Smooth muscle cell (in vitro differentiated cells): Measurements from ENCODE around the gene TP53AIP1. TPM values are rescaled to one million over a fixed set of nuclear protein-coding genes. Genes with fewer than 3 reads are reported as not detected.

Experiments
- DNase-seq: peaks from one replicate; lab custom pipeline; 2025; ENCODE audit not compliant: unreplicated experiment; lab: John Stamatoyannopoulos, UW
- H2AFZ ChIP-seq: fragments of 200-600 bp; sonication (generic); 2 replicates; pipeline ENCODE4 v1.6.0; 2016; ENCODE audit warnings: antibody characterized with exemption, low read depth, mild to moderate bottlenecking
- H3F3A ChIP-seq: fragments of 200-600 bp; sonication (generic); 2 replicates; pipeline ENCODE4 v1.6.0; 2017; ENCODE audit warnings: antibody characterized with exemption, low read depth
- H3K27ac ChIP-seq: fragments of 200-600 bp; sonication (generic); 2 replicates; pipeline ENCODE4 v1.5.1; 2016; ENCODE audit warnings: low read depth, mild to moderate bottlenecking
- H3K27me3 ChIP-seq: fragments of 200-600 bp; sonication (generic); 2 replicates; pipeline ENCODE4 v1.6.1; 2016; ENCODE audit warnings: low read depth, mild to moderate bottlenecking
- H3K36me3 ChIP-seq: fragments of 200-600 bp; sonication (generic); 2 replicates; pipeline ENCODE4 v1.5.1; 2016; ENCODE audit warnings: low read depth
- H3K4me1 ChIP-seq: fragments of 200-600 bp; sonication (generic); 2 replicates; pipeline ENCODE4 v1.5.1; 2016; ENCODE audit warnings: low read depth
- H3K4me2 ChIP-seq: fragments of 200-600 bp; sonication (generic); 2 replicates; pipeline ENCODE4 v1.6.0; 2016; ENCODE audit warnings: mild to moderate bottlenecking
- H3K4me3 ChIP-seq: fragments of 200-600 bp; sonication (generic); 2 replicates; pipeline ENCODE4 v1.5.1; 2016; ENCODE audit warnings: mild to moderate bottlenecking
- H3K79me2 ChIP-seq: fragments of 200-600 bp; sonication (generic); 2 replicates; pipeline ENCODE4 v1.6.0; 2016; ENCODE audit warnings: low read depth, mild to moderate bottlenecking
- H3K9ac ChIP-seq: fragments of 200-600 bp; sonication (generic); 2 replicates; pipeline ENCODE4 v1.6.0; 2016; ENCODE audit warnings: low read depth
- H3K9me3 ChIP-seq: fragments of 200-600 bp; sonication (generic); replicated peaks from 2 replicates; pipeline ENCODE4 v1.5.1; 2016; ENCODE audit warnings: low read depth
- H4K20me1 ChIP-seq: fragments of 200-600 bp; sonication (generic); 2 replicates; pipeline ENCODE4 v1.6.0; 2016; ENCODE audit warnings: low read depth
- CTCF ChIP-seq: fragments of 200-600 bp; sonication (generic); IDR thresholded peaks from 2 replicates; pipeline ENCODE4 v1.5.1; 2017; ENCODE audit warnings: borderline replicate concordance, mild to moderate bottlenecking, antibody characterized with exemption; ENCODE audit not compliant: insufficient read depth, poor library complexity, severe bottlenecking
- WGBS: methylation state at CpG from one replicate; pipeline ENCODE4 v1.1.7; 2016; ENCODE audit warnings: low lambda C conversion rate; 5-methylcytosine and 5-hydroxymethylcytosine counted together
- polyA plus RNA-seq: library from polyadenylated mRNA; unstranded; fragments of >200 nt; fragmentation: Nextera tagmentation; extraction: Ambion mirVana; gene quantifications from 2 replicates; pipeline ENCODE4 v1.2.1, GENCODE V29; 2016
- total RNA-seq: library from RNA; depleted of rRNA; stranded (reverse); fragments of >200 nt; gene quantifications from 2 replicates; pipeline ENCODE4 v1.2.3, GENCODE V29; 2014

TP53AIP1 gene
- total and polyA plus RNA-seq, 2 experiments from 2014 or later, result 0.38 to 0.81 TPM

- Histone ChIP-seq H3K36me3 (no peaks in the 10 kb centered on the region), H3K9me3 (no peaks in the 10 kb centered on the region), H3F3A (no peaks in the 10 kb centered on the region), H3K79me2 (no peaks in the 10 kb centered on the region), H4K20me1 (no peaks in the 10 kb centered on the region), H3K27me3 (no peaks in the 10 kb centered on the region), H3K27ac (no peak overlapping the region), H3K9ac (no peak overlapping the region), H3K4me1 (no peaks in the 10 kb centered on the region), H3K4me2 (no peak overlapping the region), H2AFZ (no peak overlapping the region), H3K4me3 (no peak overlapping the region)
- no peak for DNase-seq
- TF ChIP-seq CTCF, result no peak
- 78% methylated on average over 5 of the region's 5 CpGs for WGBS
These were observed 23.5 kb downstream of the TP53AIP1 start for GRCh38 chr11:128919216-128919615.

GRCh38 chr11:128917144-128917724 lies 25.4 kb downstream of the TP53AIP1 start:
- H3F3A ChIP-seq, result no peaks in the 10 kb centered on the region
- DNase-seq, result no peak
- no peak overlapping the region for H3K4me2 ChIP-seq
- H3K9me3 ChIP-seq, result no peaks in the 10 kb centered on the region
- no peak for TF ChIP-seq CTCF
- peaks cover 5% of the 10 kb centered on the region for H3K27me3 ChIP-seq
- no peaks in the 10 kb centered on the region for H3K4me1 ChIP-seq
- no peak overlapping the region for H3K4me3 ChIP-seq
- no peaks in the 10 kb centered on the region for H3K79me2 ChIP-seq
- no peak overlapping the region for H3K9ac ChIP-seq
- H3K27ac ChIP-seq, result no peak overlapping the region
- WGBS, result 56% methylated on average over 5 of the region's 5 CpGs
- H4K20me1 ChIP-seq, result no peaks in the 10 kb centered on the region
- no peak overlapping the region for H2AFZ ChIP-seq
- no peaks in the 10 kb centered on the region for H3K36me3 ChIP-seq

DNA sequence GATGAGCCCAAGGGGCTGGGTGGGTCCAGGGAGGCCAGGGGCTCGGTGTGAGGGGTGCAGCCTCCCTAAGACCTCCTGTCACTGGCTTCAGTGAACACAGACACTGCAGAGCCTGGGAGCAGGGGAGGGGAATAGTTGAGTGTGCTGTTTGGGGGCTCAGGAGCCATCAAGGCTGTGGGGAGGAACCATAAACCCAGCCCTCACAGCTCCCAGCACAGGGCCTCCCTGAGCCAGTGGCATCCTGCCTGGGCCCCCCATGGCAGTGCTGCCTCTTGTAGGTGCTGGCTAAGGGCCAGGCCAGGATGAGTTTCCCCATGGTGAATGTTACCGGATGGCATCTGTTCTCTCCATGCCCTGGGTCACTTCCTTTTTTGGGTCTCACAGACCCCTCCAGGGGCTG lies 26.0 kb downstream of the TP53AIP1 start:
- no peak overlapping the region for H3K9ac ChIP-seq
- H2AFZ ChIP-seq, result no peak overlapping the region
- no peaks in the 10 kb centered on the region for H3K9me3 ChIP-seq
- H3K27ac ChIP-seq, result no peak overlapping the region
- H3K4me2 ChIP-seq, result no peak overlapping the region
- TF ChIP-seq CTCF, result no peak
- H3F3A ChIP-seq, result no peaks in the 10 kb centered on the region
- H3K4me3 ChIP-seq, result no peak overlapping the region
- WGBS, result 87% methylated on average over 2 of the region's 2 CpGs
- H4K20me1 ChIP-seq, result no peaks in the 10 kb centered on the region
- no peaks in the 10 kb centered on the region for H3K79me2 ChIP-seq
- H3K36me3 ChIP-seq, result no peaks in the 10 kb centered on the region
- no peaks in the 10 kb centered on the region for H3K4me1 ChIP-seq
- H3K27me3 ChIP-seq, result peaks cover 5% of the 10 kb centered on the region
- DNase-seq, result no peak

GRCh38 chr11:128916037-128916572 lies 26.6 kb downstream of the TP53AIP1 start:
- Histone ChIP-seq H3K4me3 (no peak overlapping the region), H3K79me2 (no peaks in the 10 kb centered on the region), H3K27me3 (peaks cover 5% of the 10 kb centered on the region), H3K9ac (no peak overlapping the region), H3K36me3 (no peaks in the 10 kb centered on the region), H3K4me2 (no peak overlapping the region), H3K9me3 (no peaks in the 10 kb centered on the region), H4K20me1 (no peaks in the 10 kb centered on the region), H2AFZ (no peak overlapping the region), H3K27ac (no peak overlapping the region), H3F3A (no peaks in the 10 kb centered on the region), H3K4me1 (no peaks in the 10 kb centered on the region)
- no peak for TF ChIP-seq CTCF
- DNase-seq, result no peak
- 63% methylated on average over 3 of the region's 3 CpGs for WGBS
